ENCODE results near the gene IL17RD.

DNA sequence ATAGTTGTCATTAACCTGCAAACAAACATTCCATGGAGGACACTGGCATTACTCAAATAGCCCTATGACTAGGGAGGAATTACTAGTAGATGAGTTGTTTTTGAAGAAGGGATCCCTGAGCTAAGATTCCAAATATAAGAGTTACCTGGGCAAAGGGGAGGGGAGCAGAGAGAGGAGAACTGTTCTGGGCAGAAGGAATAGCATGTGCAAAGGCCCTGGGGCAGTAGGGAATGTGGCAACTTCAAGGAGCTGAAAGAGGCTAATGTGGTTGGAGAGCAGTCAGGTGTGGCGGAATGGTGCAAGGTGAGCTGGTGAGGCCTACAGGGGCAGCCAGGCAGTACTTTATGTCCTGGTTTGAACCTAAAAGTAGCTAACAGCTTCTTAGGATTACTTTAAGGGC lies 5.8 kb upstream of the IL17RD start:
- TF ChIP-seq GATA3 (IDR thresholded peaks at IDR 0.05; ENCODE audit: low read depth, low read length) (no peak), GATA2 (IDR thresholded peaks at IDR 0.05; ENCODE audit: low read depth, low read length) (no peak)
